ENCODE results near the gene CYP26C1.

DNA sequence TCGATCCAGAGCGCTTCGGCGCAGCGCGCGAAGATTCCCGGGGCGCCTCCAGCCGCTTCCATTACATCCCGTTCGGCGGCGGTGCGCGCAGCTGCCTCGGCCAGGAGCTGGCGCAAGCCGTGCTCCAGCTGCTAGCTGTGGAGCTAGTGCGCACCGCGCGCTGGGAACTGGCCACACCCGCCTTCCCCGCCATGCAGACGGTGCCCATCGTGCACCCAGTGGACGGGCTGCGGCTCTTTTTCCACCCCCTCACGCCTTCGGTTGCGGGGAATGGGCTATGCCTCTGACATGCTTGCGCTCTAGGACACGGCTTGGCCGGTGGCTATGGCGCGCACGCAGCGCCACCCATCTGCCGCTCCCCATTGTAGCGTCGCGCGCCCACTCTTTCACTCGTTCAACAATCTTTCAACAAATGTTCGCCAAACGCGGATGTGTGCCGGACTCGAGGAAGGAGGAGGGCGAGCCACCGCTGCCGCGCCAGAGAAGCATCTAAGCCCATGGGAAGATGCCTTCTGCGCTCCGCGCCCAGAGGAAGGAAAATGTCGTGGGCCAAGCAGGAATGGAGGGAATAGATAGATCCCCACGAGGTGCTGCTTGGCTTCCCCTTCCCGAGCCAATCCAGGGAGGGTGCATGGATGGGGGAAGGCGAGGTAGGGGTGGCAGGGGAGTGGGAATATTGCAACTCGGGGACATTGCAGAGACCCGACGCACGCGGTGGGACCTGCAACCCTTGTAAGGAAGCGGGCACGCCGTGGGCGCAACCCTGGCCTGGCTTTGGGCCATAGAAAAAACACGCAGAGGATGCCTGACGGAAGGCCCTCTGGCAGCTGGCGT is 8.0 kb downstream of the CYP26C1 start:
- no peak for TF ChIP-seq KAT7 (CRISPR knock-in tag; IDR thresholded peaks at IDR 0.05; ENCODE audit: borderline replicate concordance)
- TF ChIP-seq, protein P1, sequence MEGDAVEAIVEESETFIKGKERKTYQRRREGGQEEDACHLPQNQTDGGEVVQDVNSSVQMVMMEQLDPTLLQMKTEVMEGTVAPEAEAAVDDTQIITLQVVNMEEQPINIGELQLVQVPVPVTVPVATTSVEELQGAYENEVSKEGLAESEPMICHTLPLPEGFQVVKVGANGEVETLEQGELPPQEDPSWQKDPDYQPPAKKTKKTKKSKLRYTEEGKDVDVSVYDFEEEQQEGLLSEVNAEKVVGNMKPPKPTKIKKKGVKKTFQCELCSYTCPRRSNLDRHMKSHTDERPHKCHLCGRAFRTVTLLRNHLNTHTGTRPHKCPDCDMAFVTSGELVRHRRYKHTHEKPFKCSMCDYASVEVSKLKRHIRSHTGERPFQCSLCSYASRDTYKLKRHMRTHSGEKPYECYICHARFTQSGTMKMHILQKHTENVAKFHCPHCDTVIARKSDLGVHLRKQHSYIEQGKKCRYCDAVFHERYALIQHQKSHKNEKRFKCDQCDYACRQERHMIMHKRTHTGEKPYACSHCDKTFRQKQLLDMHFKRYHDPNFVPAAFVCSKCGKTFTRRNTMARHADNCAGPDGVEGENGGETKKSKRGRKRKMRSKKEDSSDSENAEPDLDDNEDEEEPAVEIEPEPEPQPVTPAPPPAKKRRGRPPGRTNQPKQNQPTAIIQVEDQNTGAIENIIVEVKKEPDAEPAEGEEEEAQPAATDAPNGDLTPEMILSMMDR (CRISPR knock-in tag; IDR thresholded peaks at IDR 0.05), result no peak
- TF ChIP-seq POLR2A (IDR thresholded peaks at IDR 0.05; ENCODE audit: insufficient read depth in 1 of 2, low read depth in 2 of 2, low read length in 2 of 2), result no peak
- TF ChIP-seq HCFC1 (IDR thresholded peaks at IDR 0.05; ENCODE audit: low read depth, low read length), result no peak
- TF ChIP-seq THAP11 (CRISPR knock-in tag; IDR thresholded peaks at IDR 0.05), result no peak
- no peak for TF ChIP-seq KAT8 (CRISPR knock-in tag; IDR thresholded peaks at IDR 0.05)
- TF ChIP-seq ZNF333 (CRISPR knock-in tag; IDR thresholded peaks at IDR 0.05; ENCODE audit: borderline replicate concordance), result no peak
- no peak for TF ChIP-seq FOXA1 (IDR thresholded peaks at IDR 0.05)
- TF ChIP-seq FOXA1 (CRISPR knock-in tag; IDR thresholded peaks at IDR 0.05), result no peak
- TF ChIP-seq, protein P2, sequence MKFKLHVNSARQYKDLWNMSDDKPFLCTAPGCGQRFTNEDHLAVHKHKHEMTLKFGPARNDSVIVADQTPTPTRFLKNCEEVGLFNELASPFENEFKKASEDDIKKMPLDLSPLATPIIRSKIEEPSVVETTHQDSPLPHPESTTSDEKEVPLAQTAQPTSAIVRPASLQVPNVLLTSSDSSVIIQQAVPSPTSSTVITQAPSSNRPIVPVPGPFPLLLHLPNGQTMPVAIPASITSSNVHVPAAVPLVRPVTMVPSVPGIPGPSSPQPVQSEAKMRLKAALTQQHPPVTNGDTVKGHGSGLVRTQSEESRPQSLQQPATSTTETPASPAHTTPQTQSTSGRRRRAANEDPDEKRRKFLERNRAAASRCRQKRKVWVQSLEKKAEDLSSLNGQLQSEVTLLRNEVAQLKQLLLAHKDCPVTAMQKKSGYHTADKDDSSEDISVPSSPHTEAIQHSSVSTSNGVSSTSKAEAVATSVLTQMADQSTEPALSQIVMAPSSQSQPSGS (CRISPR knock-in tag; IDR thresholded peaks at IDR 0.05), result no peak
